Measurements from ENCODE around the gene PPP1CA.
A peak's percentile ranks its signal among the peaks of the same experiment; 100 is the strongest.

The PPP1CA gene

GRCh38 chr11:67382276-67383136, 19.2 kb downstream of the PPP1CA start:
- DNase-seq (ENCODE audit: low read depth): peak; percentile 63

- DNase-seq (ENCODE audit: low read depth): no peak
These were observed 20.2 kb downstream of the PPP1CA start for GRCh38 chr11:67381244-67381972.

GRCh38 chr11:67379061-67380058, 22.3 kb downstream of the PPP1CA start:
- no peak for DNase-seq (ENCODE audit: low read depth)

DNA sequence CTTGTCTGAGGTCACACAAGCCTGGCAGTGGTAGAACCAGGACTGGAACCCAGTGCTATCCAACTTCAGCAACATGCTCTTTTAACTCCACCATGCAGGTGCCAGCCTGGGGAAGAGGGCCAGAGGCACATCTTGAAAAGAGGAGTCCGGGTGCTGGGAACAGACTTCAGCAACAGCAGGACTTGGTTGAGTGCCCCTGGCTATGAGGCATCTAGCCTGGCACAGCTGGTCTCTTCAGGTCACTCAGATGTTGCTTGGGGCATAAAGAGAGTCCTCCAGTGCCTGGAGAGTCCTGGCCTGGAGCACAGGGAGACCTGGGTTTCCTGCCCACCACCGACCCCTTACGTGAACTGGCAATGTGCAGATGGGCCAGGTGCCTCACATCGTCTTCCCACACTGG, 23.1 kb downstream of the PPP1CA start:
- DNase-seq (ENCODE audit: low read depth): no peak

- DNase-seq (ENCODE audit: low read depth): no peak
These were observed 24.5 kb downstream of the PPP1CA start for GRCh38 chr11:67376873-67377808.

DNA sequence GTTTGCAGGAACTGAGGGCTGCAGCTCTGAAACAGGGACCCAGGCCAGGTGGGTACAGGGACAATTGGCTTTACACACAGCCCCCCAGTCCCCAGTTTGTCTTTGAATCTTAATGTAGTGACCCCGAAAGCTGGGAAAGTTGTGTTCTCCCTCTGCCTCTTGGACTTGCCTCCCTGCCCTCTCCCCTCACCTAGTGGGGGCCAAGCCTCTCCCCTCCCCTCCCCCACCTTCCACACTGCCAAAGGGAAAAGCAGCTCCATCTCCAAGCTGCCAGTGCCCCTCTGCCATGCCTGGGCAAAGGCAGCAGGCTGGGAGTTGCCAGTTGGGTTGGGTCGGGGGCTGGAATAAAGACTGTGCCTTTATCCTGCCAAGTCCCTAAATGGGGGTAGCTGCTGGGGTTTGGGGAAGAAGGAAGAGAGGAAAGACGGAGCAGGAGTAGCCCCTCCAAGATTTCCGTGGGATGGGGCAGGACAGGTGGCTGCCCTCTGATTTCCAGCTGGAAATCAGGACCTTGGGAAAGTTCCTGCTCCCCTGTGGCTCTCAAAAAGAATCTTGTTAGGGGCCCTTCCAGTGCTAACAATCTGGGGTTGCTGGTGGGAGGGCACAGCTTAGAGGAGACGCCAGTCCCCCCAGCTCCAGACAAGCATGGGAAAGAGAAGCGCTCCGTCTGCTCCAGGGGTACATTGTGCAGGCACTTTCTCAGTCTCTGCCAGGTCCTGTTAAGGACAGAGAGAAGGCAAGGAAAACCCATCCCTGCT, 25.4 kb downstream of the PPP1CA start:
- no peak for DNase-seq (ENCODE audit: low read depth)

DNA sequence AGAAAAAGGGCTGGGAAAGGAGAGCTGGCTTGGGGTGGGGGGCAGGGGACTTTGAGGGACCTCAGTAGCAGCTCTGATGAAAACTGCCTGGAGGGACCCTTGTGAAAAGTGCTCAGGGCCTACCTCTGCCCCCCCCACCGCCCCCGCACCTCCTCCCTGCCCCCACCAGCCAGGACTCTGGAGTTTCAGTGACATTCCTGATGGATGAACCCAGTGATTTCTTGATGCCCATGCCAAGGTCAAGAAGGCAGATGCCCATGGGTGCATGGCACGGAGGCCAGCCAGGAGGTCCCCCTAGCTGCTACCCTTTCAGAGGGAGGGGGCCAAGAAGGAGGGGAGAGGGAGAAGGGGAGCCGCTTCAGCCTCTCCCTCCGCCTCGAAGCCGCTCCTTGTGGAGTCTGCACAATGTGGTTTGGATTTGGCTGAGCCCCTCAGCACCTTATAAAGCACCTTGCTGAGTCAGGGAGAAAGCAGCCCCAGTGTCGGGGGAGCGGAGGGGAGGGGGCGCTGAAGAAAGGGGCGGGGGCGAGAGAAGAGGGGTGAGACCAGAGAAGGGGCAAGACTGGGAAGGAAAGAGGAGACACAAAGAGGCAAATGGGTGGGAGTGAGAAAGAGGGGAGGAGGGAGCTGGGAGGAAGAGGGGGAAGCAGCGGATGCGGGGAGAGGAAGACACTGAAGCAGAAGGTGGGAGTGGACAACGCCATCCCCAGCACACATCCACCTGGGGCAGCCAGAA, 26.2 kb downstream of the PPP1CA start:
- no peak for DNase-seq (ENCODE audit: low read depth)

DNA sequence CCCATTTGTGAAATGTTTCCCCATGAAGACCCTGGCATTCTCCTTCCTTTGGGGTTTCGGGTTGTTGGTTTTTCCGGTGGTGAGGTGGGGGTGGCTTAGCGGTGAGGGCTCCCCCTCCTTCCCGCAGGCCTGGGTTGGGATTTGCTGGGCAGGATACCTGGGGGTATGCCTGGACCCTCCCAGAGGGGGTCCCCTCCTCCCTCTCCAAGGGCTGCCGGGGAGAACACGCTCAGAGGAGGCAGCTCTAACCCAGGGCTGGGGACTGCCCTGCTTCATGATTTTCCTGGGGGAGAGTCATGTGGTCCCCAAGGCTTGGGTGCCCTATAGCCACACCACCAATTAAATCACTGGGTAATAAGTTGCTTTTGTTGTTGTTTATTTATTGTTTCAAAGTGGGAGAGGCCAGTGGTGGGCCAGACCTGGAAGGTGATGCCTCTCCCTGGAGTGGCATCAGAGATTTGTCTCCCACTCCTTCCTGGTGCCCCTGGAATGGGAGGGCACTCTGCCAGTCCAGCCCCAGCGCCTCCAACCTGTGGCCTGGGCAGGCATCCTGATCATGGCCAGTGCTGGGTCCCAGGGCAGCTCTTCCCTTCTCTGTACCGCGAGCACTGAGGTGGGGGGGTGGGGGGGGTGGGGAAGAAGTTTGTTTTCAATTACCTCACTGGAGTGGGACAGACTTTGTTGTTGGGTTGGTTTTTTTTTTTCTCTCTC, 26.9 kb downstream of the PPP1CA start:
- no peak for DNase-seq (ENCODE audit: low read depth)

- no peak for DNase-seq (ENCODE audit: low read depth)
These were observed 27.7 kb downstream of the PPP1CA start for GRCh38 chr11:67373648-67374570.

- no peak for DNase-seq (ENCODE audit: low read depth)
These were observed 28.5 kb downstream of the PPP1CA start, which contains the start of gene CLCF1 for GRCh38 chr11:67372993-67373647. Gene CLCF1 (minus strand): TSS chr11:67373598. CDS start chr11:67373539, 59 bp downstream.

GRCh38 chr11:67372321-67372992, 29.2 kb downstream of the PPP1CA start:
- DNase-seq (ENCODE audit: low read depth): no peak

DNA sequence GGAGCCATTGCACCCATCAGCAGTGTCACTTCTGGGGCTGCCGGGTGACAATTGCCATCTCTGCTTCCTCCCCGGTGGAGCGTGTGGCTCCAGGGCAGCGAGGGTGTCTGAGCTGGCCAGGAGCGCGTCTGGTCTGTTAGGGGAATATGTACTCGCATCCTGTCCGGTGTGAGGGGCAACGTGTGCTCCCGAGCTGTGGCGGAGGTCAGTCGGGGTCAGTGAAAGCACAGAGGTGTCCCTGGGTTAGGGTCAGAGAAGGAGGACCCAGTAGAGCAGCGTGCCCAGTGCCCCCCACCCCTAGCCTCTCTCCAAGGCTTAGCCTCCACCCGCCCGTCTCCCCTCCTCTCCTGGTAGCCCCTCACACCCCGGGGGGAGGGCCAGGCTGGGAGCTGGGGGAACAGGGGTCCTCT, 29.7 kb downstream of the PPP1CA start:
- no peak for DNase-seq (ENCODE audit: low read depth)

DNA sequence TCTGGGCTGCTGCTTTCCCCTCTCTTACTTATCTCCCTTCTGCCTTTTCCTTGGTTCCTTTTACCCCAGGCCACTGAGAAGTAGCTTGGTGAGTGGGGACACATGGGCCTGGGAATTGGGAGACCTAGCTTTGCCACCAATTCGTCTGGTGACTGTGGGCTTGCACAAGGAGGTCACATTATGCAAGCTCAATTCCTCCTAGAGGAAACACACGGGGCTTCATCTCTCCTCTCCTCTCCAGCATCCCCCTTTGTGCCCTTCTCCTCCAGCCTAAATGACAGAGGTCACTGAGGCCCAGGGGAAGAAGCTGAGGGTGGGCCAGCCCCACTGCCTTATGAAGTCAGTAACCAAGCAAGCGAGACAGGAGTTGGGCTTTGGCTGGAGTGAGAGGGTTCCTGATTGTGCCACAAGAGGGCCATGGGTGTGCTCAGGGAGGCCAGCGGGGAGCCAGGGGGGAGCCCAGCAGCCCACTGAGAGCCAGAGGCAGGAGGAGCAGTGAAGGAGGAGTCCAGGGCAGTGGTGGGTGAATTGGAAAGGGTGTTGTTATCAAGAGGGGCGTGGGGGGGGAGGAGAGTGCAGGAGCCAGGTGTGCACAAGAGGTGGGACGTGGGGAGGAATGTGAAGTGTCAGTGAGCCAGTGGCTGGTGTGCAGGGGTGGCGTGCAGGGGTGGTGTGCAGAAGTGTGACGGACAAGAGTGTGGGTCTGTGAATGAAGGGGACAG, 30.3 kb downstream of the PPP1CA start:
- DNase-seq (ENCODE audit: low read depth): no peak

GRCh38 chr11:67370351-67371076, 31.1 kb downstream of the PPP1CA start:
- DNase-seq (ENCODE audit: low read depth): no peak

DNA sequence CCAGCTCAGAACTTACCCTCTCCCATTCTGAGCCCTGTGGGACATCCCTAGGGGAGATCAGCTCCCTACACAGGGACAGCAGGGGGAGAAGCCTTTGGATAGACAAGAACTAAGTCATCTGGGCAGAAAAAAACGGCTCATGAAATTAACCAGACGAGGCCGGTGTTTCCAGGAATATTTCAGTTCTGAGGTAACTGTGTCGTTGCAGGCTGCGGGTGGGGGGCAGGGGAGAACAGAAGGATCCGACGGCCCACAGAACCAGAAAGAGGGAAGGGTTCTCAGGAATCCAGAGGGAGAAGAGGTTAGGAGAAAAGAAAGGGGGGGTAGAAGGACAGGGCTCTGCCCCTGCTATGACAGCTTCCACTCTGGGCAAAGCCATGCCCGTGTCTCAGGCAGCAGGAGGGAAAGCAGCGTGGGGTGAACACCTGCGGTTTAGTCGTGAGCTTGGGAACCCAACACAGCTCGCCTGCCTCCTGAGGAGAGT, 31.8 kb downstream of the PPP1CA start:
- DNase-seq (ENCODE audit: low read depth): no peak

Measured in stimulated activated CD8-positive, alpha-beta memory T cell treated with anti-CD3 and anti-CD28 coated beads, Interleukin-7, amount 100 ng/mL, for 24 hours (primary cell).